Measurements from ENCODE around the gene ECM1. TPM values are rescaled to one million over a fixed set of nuclear protein-coding genes. Genes with fewer than 3 reads are reported as not detected.

Gene ECM1
- total and polyA plus RNA-seq, 2 experiments from 2014 or later: 160 to 282 TPM

- H3K36me3 ChIP-seq (ENCODE audit: low read depth): peaks cover 5% of the 10 kb centered on the region; the same call in 1 of the 2 replicates
- in situ Hi-C loops (cut with MboI): no loop called here
- DNase-seq: no peak
- H3F3A ChIP-seq (ENCODE audit: insufficient read depth): peaks cover 6% of the 10 kb centered on the region; the same call in 1 of the 2 replicates
- no peaks in the 10 kb centered on the region for H4K20me1 ChIP-seq (ENCODE audit: insufficient read depth)
- H3K9ac ChIP-seq: no peak overlapping the region
- no peak overlapping the region for H2AFZ ChIP-seq
- no peaks in the 10 kb centered on the region for H3K27me3 ChIP-seq (replicated peaks; ENCODE audit: insufficient read depth)
- H3K4me2 ChIP-seq (ENCODE audit: unreplicated experiment): no peak overlapping the region
- TF ChIP-seq EZH2phosphoT487 (IDR thresholded peaks at IDR 0.05; ENCODE audit: insufficient read depth, low read depth) (no peak), EZH2 (IDR thresholded peaks at IDR 0.05; ENCODE audit: insufficient read depth, poor library complexity, severe bottlenecking) (no peak)
- H3K4me1 ChIP-seq (ENCODE audit: insufficient read depth): no peaks in the 10 kb centered on the region
- no peak overlapping the region for H3K4me3 ChIP-seq
- no peak overlapping the region for H3K27ac ChIP-seq
- H3K9me2 ChIP-seq (ENCODE audit: insufficient read depth): no peaks in the 10 kb centered on the region
- no peaks in the 10 kb centered on the region for H3K79me2 ChIP-seq (ENCODE audit: insufficient read depth)
- 45 to 72% methylated on average over 1 of the region's 1 CpG for WGBS, 2 experiments (ENCODE audit: low coverage in 1 of 2, low lambda C conversion rate in 2 of 2, missing lambda C conversion rate in 2 of 2)
- H3K9me3 ChIP-seq (ENCODE audit: low read depth): no peaks in the 10 kb centered on the region
These were observed 30.6 kb upstream of the ECM1 start for GRCh38 chr1:150477320-150477719.

GRCh38 chr1:150477733-150478132 is 30.2 kb upstream of the ECM1 start:
- no peaks in the 10 kb centered on the region for H3K9me3 ChIP-seq (ENCODE audit: low read depth)
- H3K27me3 ChIP-seq (replicated peaks; ENCODE audit: insufficient read depth): no peaks in the 10 kb centered on the region
- no peak overlapping the region for H3K27ac ChIP-seq
- H3K9me2 ChIP-seq (ENCODE audit: insufficient read depth): no peaks in the 10 kb centered on the region
- H3K9ac ChIP-seq: no peak overlapping the region
- no peak overlapping the region for H3K4me2 ChIP-seq (ENCODE audit: unreplicated experiment)
- H2AFZ ChIP-seq: no peak overlapping the region
- DNase-seq: peak; percentile 18
- no peaks in the 10 kb centered on the region for H3K4me1 ChIP-seq (ENCODE audit: insufficient read depth)
- in situ Hi-C loops (cut with MboI): no loop called here
- H3K36me3 ChIP-seq (ENCODE audit: low read depth): peaks cover 5% of the 10 kb centered on the region; the same call in 1 of the 2 replicates
- TF ChIP-seq EZH2phosphoT487 (IDR thresholded peaks at IDR 0.05; ENCODE audit: insufficient read depth, low read depth): no peak
- no peak for TF ChIP-seq EZH2 (IDR thresholded peaks at IDR 0.05; ENCODE audit: insufficient read depth, poor library complexity, severe bottlenecking)
- H3K4me3 ChIP-seq: no peak overlapping the region
- H3K79me2 ChIP-seq (ENCODE audit: insufficient read depth): no peaks in the 10 kb centered on the region
- peaks cover 6% of the 10 kb centered on the region; the same call in 1 of the 2 replicates for H3F3A ChIP-seq (ENCODE audit: insufficient read depth)
- no peaks in the 10 kb centered on the region for H4K20me1 ChIP-seq (ENCODE audit: insufficient read depth)
- WGBS, 2 experiments (ENCODE audit: low coverage in 1 of 2, low lambda C conversion rate in 2 of 2, missing lambda C conversion rate in 2 of 2): 63 to 71% methylated on average over 4 of the region's 4 CpGs

- Histone ChIP-seq H2AFZ (no peak overlapping the region), H3K36me3 (ENCODE audit: low read depth) (no peaks in the 10 kb centered on the region), H3K9me2 (ENCODE audit: insufficient read depth) (no peaks in the 10 kb centered on the region), H4K20me1 (ENCODE audit: insufficient read depth) (no peaks in the 10 kb centered on the region), H3K4me3 (no peak overlapping the region), H3K27ac (no peak overlapping the region), H3K4me1 (ENCODE audit: insufficient read depth) (no peaks in the 10 kb centered on the region), H3K79me2 (ENCODE audit: insufficient read depth) (no peaks in the 10 kb centered on the region), H3K9me3 (ENCODE audit: low read depth) (no peaks in the 10 kb centered on the region), H3K9ac (no peak overlapping the region), H3K27me3 (replicated peaks; ENCODE audit: insufficient read depth) (no peaks in the 10 kb centered on the region), H3F3A (ENCODE audit: insufficient read depth) (peaks cover 6% of the 10 kb centered on the region; the same call in 1 of the 2 replicates), H3K4me2 (ENCODE audit: unreplicated experiment) (no peak overlapping the region)
- no peak for TF ChIP-seq EZH2phosphoT487 (IDR thresholded peaks at IDR 0.05; ENCODE audit: insufficient read depth, low read depth)
- no peak for TF ChIP-seq EZH2 (IDR thresholded peaks at IDR 0.05; ENCODE audit: insufficient read depth, poor library complexity, severe bottlenecking)
- in situ Hi-C loops (cut with MboI): no loop called here
- WGBS, 2 experiments (ENCODE audit: low coverage in 1 of 2, low lambda C conversion rate in 2 of 2, missing lambda C conversion rate in 2 of 2): 92% methylated on average over 4 of the region's 4 CpGs
- no peak for DNase-seq
These were observed 28.5 kb upstream of the ECM1 start for GRCh38 chr1:150479370-150479769.

- DNase-seq: no peak
- WGBS, 2 experiments (ENCODE audit: low coverage in 1 of 2, low lambda C conversion rate in 2 of 2, missing lambda C conversion rate in 2 of 2): 95 to 96% methylated on average over 2 of the region's 2 CpGs
- Histone ChIP-seq H4K20me1 (ENCODE audit: insufficient read depth) (no peaks in the 10 kb centered on the region), H3K27me3 (replicated peaks; ENCODE audit: insufficient read depth) (no peaks in the 10 kb centered on the region), H3K36me3 (ENCODE audit: low read depth) (no peaks in the 10 kb centered on the region), H3K27ac (no peak overlapping the region), H3K9ac (no peak overlapping the region), H3K4me3 (no peak overlapping the region), H3K4me2 (ENCODE audit: unreplicated experiment) (no peak overlapping the region), H3K9me3 (ENCODE audit: low read depth) (no peaks in the 10 kb centered on the region), H3F3A (ENCODE audit: insufficient read depth) (peaks cover 11% of the 10 kb centered on the region), H3K4me1 (ENCODE audit: insufficient read depth) (peaks cover 5% of the 10 kb centered on the region), H3K79me2 (ENCODE audit: insufficient read depth) (no peaks in the 10 kb centered on the region), H2AFZ (no peak overlapping the region), H3K9me2 (ENCODE audit: insufficient read depth) (no peaks in the 10 kb centered on the region)
- TF ChIP-seq EZH2phosphoT487 (IDR thresholded peaks at IDR 0.05; ENCODE audit: insufficient read depth, low read depth) (no peak), EZH2 (IDR thresholded peaks at IDR 0.05; ENCODE audit: insufficient read depth, poor library complexity, severe bottlenecking) (no peak)
- in situ Hi-C loops (cut with MboI): no loop called here
These were observed 28.0 kb upstream of the ECM1 start for GRCh38 chr1:150479927-150480352.

Data from GM23248 (cell line).